Choroid plexus epithelial cell (primary cell): ENCODE measurements around the gene PCBP3.
A peak's percentile ranks its signal among the peaks of the same experiment; 100 is the strongest.

Source experiments
- DNase-seq: peaks from one replicate; pipeline ENCODE4 v3.0.0-alpha.2; 2010; ENCODE audit warnings: low read depth
- H3K4me3 ChIP-seq: 2 replicates; pipeline ENCODE4 v1.5.1; 2011; ENCODE audit warnings: low read depth, mild to moderate bottlenecking, control low read depth, low read length, moderate library complexity
- CTCF ChIP-seq: conservative IDR thresholded peaks from 2 replicates; pipeline ENCODE4 v1.5.1; 2011; ENCODE audit warnings: low read depth, mild to moderate bottlenecking, control low read depth, inconsistent platforms, low read length, moderate library complexity

The PCBP3 gene

GRCh38 chr21:45908536-45909237, 265.2 kb downstream of the PCBP3 start:
- TF ChIP-seq CTCF: no peak
- no peak overlapping the region for H3K4me3 ChIP-seq
- DNase-seq: no peak

- no peak for TF ChIP-seq CTCF
- no peak for DNase-seq
- no peak overlapping the region for H3K4me3 ChIP-seq
These were observed 265.9 kb downstream of the PCBP3 start for GRCh38 chr21:45909238-45909988.

GRCh38 chr21:45910155-45910547, 266.6 kb downstream of the PCBP3 start:
- no peak overlapping the region for H3K4me3 ChIP-seq
- TF ChIP-seq CTCF: no peak
- DNase-seq: no peak

- TF ChIP-seq CTCF: no peak
- H3K4me3 ChIP-seq: no peak overlapping the region
- DNase-seq: no peak
These were observed 267.2 kb downstream of the PCBP3 start for GRCh38 chr21:45910548-45911221.

GRCh38 chr21:45911806-45912325, 268.3 kb downstream of the PCBP3 start:
- no peak overlapping the region for H3K4me3 ChIP-seq
- no peak for TF ChIP-seq CTCF
- no peak for DNase-seq

- H3K4me3 ChIP-seq: no peak overlapping the region
- peak; percentile 9 for DNase-seq
- no peak for TF ChIP-seq CTCF
These were observed 269.3 kb downstream of the PCBP3 start for GRCh38 chr21:45912611-45913417.
